IPS DF 6.9 (cell line): ENCODE data around the gene TNNC1.

Experiments used
- DNase-seq: peaks from one replicate; pipeline ENCODE4 v3.0.0-alpha.2; 2013; ENCODE audit warnings: low read depth, low spot score
- H3K27ac ChIP-seq: one replicate; pipeline ENCODE4 v1.5.1; 2013; ENCODE audit warnings: low read length, control low read depth
- H3K27me3 ChIP-seq: 2 replicates; pipeline ENCODE4 v1.6.1; 2013; ENCODE audit warnings: mild to moderate bottlenecking, low read length; ENCODE audit not compliant: control insufficient read depth, insufficient read depth
- H3K36me3 ChIP-seq: 2 replicates; pipeline ENCODE4 v1.6.1; 2013; ENCODE audit warnings: low read length; ENCODE audit not compliant: control insufficient read depth, insufficient read depth
- H3K4me1 ChIP-seq: 2 replicates; pipeline ENCODE4 v1.6.1; 2013; ENCODE audit warnings: low read length; ENCODE audit not compliant: control insufficient read depth, insufficient read depth
- H3K4me3 ChIP-seq: 2 replicates; pipeline ENCODE4 v1.5.1; 2013; ENCODE audit warnings: mild to moderate bottlenecking, low read length
- H3K9me3 ChIP-seq: 2 replicates; pipeline ENCODE4 v1.6.1; 2013; ENCODE audit warnings: low read length, inconsistent platforms; ENCODE audit not compliant: control insufficient read depth, insufficient read depth
- WGBS: extraction: QIAGEN DNeasy Blood & Tissue Kit; methylation state at CpG from one replicate; pipeline ENCODE4 v1.1.7; 2013; ENCODE audit warnings: mixed read lengths, missing lambda C conversion rate; ENCODE audit not compliant: insufficient read length, insufficient coverage; 5-methylcytosine and 5-hydroxymethylcytosine counted together

The TNNC1 gene

GRCh38 chr3:52471371-52472238, 17.8 kb upstream of the TNNC1 start:
- H3K9me3 ChIP-seq: no peaks in the 10 kb centered on the region
- DNase-seq: no peak
- H3K27me3 ChIP-seq: no peaks in the 10 kb centered on the region
- H3K36me3 ChIP-seq: peaks cover 34% of the 10 kb centered on the region
- H3K27ac ChIP-seq: no peak overlapping the region
- H3K4me3 ChIP-seq: no peak overlapping the region
- H3K4me1 ChIP-seq: no peaks in the 10 kb centered on the region
- WGBS: no CpG with 5 or more reads among the region's 26 CpGs

GRCh38 chr3:52470920-52471319, 17.1 kb upstream of the TNNC1 start:
- Histone ChIP-seq H3K27me3 (no peaks in the 10 kb centered on the region), H3K4me3 (no peak overlapping the region), H3K27ac (no peak overlapping the region), H3K4me1 (no peaks in the 10 kb centered on the region), H3K9me3 (no peaks in the 10 kb centered on the region), H3K36me3 (peaks cover 28% of the 10 kb centered on the region)
- no CpG with 5 or more reads among the region's 4 CpGs for WGBS
- DNase-seq: no peak

GRCh38 chr3:52469001-52469400, 15.2 kb upstream of the TNNC1 start:
- H3K9me3 ChIP-seq: no peaks in the 10 kb centered on the region
- peaks cover 26% of the 10 kb centered on the region for H3K36me3 ChIP-seq
- WGBS: no CpG with 5 or more reads among the region's 5 CpGs
- no peaks in the 10 kb centered on the region for H3K4me1 ChIP-seq
- no peak overlapping the region for H3K4me3 ChIP-seq
- no peak for DNase-seq
- H3K27ac ChIP-seq: no peak overlapping the region
- H3K27me3 ChIP-seq: no peaks in the 10 kb centered on the region

- no peak overlapping the region for H3K4me3 ChIP-seq
- DNase-seq: no peak
- no peaks in the 10 kb centered on the region for H3K4me1 ChIP-seq
- no peak overlapping the region for H3K27ac ChIP-seq
- H3K9me3 ChIP-seq: no peaks in the 10 kb centered on the region
- peaks cover 21% of the 10 kb centered on the region for H3K36me3 ChIP-seq
- H3K27me3 ChIP-seq: no peaks in the 10 kb centered on the region
- no CpG with 5 or more reads among the region's 9 CpGs for WGBS
These were observed 14.5 kb upstream of the TNNC1 start for GRCh38 chr3:52468336-52468735.

- Histone ChIP-seq H3K36me3 (peaks cover 14% of the 10 kb centered on the region), H3K9me3 (no peaks in the 10 kb centered on the region), H3K4me1 (no peaks in the 10 kb centered on the region), H3K27ac (no peak overlapping the region), H3K4me3 (no peak overlapping the region), H3K27me3 (no peaks in the 10 kb centered on the region)
- DNase-seq: no peak
- no CpG with 5 or more reads among the region's 5 CpGs for WGBS
These were observed 9.6 kb upstream of the TNNC1 start for GRCh38 chr3:52463416-52463815.

- Histone ChIP-seq H3K4me3 (no peak overlapping the region), H3K27me3 (no peaks in the 10 kb centered on the region), H3K9me3 (no peaks in the 10 kb centered on the region), H3K4me1 (no peaks in the 10 kb centered on the region), H3K27ac (no peak overlapping the region), H3K36me3 (peaks cover 14% of the 10 kb centered on the region)
- no CpG with 5 or more reads among the region's 6 CpGs for WGBS
- no peak for DNase-seq
These were observed 8.0 kb upstream of the TNNC1 start for GRCh38 chr3:52461874-52462273.

- H3K4me1 ChIP-seq: peaks cover 2% of the 10 kb centered on the region; the same call in 1 of the 2 replicates
- no peaks in the 10 kb centered on the region for H3K9me3 ChIP-seq
- peaks cover 11% of the 10 kb centered on the region for H3K36me3 ChIP-seq
- H3K27ac ChIP-seq: no peak overlapping the region
- WGBS: no CpG with 5 or more reads among the region's 14 CpGs
- H3K4me3 ChIP-seq: no peak overlapping the region
- no peak for DNase-seq
- no peaks in the 10 kb centered on the region for H3K27me3 ChIP-seq
These were observed 5.1 kb upstream of the TNNC1 start for GRCh38 chr3:52458770-52459545.

GRCh38 chr3:52458031-52458760, 4.4 kb upstream of the TNNC1 start:
- peaks cover 11% of the 10 kb centered on the region for H3K36me3 ChIP-seq
- H3K4me1 ChIP-seq: peaks cover 6% of the 10 kb centered on the region; the same call in 1 of the 2 replicates
- no peak for DNase-seq
- no peaks in the 10 kb centered on the region for H3K9me3 ChIP-seq
- H3K27me3 ChIP-seq: no peaks in the 10 kb centered on the region
- no peak overlapping the region for H3K4me3 ChIP-seq
- no peak overlapping the region for H3K27ac ChIP-seq
- no CpG with 5 or more reads among the region's 6 CpGs for WGBS

GRCh38 chr3:52456800-52457183, 3.0 kb upstream of the TNNC1 start:
- Histone ChIP-seq H3K27me3 (no peaks in the 10 kb centered on the region), H3K27ac (no peak overlapping the region), H3K4me3 (peak overlapping the region; percentile 97; the same call in 1 of the 2 replicates), H3K9me3 (no peaks in the 10 kb centered on the region), H3K36me3 (peaks cover 11% of the 10 kb centered on the region), H3K4me1 (peaks cover 10% of the 10 kb centered on the region)
- no peak for DNase-seq
- no CpG with 5 or more reads among the region's 5 CpGs for WGBS

- no CpG with 5 or more reads among the region's 13 CpGs for WGBS
- Histone ChIP-seq H3K4me1 (peaks cover 10% of the 10 kb centered on the region), H3K4me3 (peak overlapping the region; percentile 97), H3K36me3 (peaks cover 11% of the 10 kb centered on the region), H3K27ac (no peak overlapping the region), H3K9me3 (no peaks in the 10 kb centered on the region), H3K27me3 (no peaks in the 10 kb centered on the region)
- no peak for DNase-seq
These were observed 2.4 kb upstream of the TNNC1 start for GRCh38 chr3:52456169-52456799.
